ENCODE measurements around the gene TBC1D14.

- TF ChIP-seq, protein P1, sequence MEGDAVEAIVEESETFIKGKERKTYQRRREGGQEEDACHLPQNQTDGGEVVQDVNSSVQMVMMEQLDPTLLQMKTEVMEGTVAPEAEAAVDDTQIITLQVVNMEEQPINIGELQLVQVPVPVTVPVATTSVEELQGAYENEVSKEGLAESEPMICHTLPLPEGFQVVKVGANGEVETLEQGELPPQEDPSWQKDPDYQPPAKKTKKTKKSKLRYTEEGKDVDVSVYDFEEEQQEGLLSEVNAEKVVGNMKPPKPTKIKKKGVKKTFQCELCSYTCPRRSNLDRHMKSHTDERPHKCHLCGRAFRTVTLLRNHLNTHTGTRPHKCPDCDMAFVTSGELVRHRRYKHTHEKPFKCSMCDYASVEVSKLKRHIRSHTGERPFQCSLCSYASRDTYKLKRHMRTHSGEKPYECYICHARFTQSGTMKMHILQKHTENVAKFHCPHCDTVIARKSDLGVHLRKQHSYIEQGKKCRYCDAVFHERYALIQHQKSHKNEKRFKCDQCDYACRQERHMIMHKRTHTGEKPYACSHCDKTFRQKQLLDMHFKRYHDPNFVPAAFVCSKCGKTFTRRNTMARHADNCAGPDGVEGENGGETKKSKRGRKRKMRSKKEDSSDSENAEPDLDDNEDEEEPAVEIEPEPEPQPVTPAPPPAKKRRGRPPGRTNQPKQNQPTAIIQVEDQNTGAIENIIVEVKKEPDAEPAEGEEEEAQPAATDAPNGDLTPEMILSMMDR (IDR thresholded peaks at IDR 0.05) = no peak
- TF ChIP-seq POLR2A (IDR thresholded peaks at IDR 0.05) = peak in 1 of 2 donors; percentile 6
Observed at GRCh38 chr4:6901669-6902317, 7.8 kb upstream of the TBC1D14 start.
